Mesodermal cell (in vitro differentiated cells): ENCODE results near the gene EMC1.
"Not testable (repeated sequence)": the region's sequence is repeated elsewhere in the genome, so short reads cannot be mapped to it uniquely, and the experiment has no call there.

ENCODE experiments used
- H3K27ac ChIP-seq: 2 replicates; pipeline ENCODE4 v1.7.0; 2013; ENCODE audit warnings: mild to moderate bottlenecking, low read depth, low read length, moderate library complexity; ENCODE audit not compliant: severe bottlenecking
- H3K36me3 ChIP-seq: 2 replicates; pipeline ENCODE4 v1.7.1; 2013; ENCODE audit warnings: mild to moderate bottlenecking, low read length, moderate library complexity; ENCODE audit not compliant: control insufficient read depth, insufficient read depth
- H3K4me1 ChIP-seq: one replicate; pipeline ENCODE4 v1.7.1; 2013; ENCODE audit warnings: mild to moderate bottlenecking, low read length; ENCODE audit not compliant: insufficient read depth, control insufficient read depth, poor library complexity, severe bottlenecking
- H3K4me3 ChIP-seq: 2 replicates; pipeline ENCODE4 v1.7.0; 2013; ENCODE audit warnings: low read length, control low read depth, mild to moderate bottlenecking; ENCODE audit not compliant: insufficient read depth, poor library complexity, severe bottlenecking; ENCODE audit errors: extremely low read depth
- H3K9me3 ChIP-seq: 2 replicates; pipeline ENCODE4 v1.7.1; 2013; ENCODE audit warnings: mild to moderate bottlenecking, low read length, moderate library complexity; ENCODE audit not compliant: control insufficient read depth
- WGBS, 2 experiments: methylation state at CpG; one replicate each; pipeline ENCODE4 v1.1.5; 2013; ENCODE audit warnings: missing lambda C conversion rate in 2 of 2; ENCODE audit not compliant: insufficient coverage in 2 of 2; 5-methylcytosine and 5-hydroxymethylcytosine counted together

The EMC1 gene

DNA sequence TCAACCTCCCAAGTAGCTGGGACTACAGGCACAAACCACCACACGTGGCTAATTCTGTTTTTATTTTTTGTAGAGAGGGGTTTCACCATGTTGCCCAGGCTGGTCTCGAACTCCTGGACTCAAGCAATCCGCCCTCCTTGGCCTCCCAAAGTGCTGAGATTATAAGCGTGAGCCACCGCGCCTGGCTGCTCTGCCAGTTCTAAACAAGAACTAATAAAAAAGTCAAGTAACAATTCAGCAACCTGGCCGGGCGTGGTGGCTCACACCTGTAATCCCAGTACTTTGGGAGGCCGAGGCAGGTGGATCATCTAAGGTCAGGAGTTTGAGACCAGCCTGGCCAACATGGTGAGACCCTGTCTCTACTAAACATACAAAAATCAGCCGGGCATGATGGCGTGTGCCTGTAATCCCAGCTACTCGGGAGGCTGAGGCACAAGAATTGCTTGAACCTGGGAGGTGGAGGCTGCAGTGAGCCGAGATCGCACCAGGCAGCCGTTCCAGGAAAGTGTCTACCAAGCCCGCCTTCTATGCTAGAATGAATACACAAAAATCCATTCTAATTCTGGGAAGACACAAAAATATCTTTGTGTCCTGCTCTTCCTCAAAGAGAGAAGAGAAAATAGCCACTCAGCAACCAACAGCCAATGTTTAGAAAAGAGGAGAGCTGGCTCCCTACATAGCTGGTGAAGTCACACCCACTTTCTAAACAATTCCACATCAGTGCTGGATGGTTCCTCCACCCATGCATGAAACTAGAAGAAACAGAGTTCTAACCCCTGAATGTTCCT, 19.4 kb downstream of the EMC1 start:
- H3K4me3 ChIP-seq, H3K27ac ChIP-seq, H3K9me3 ChIP-seq, H3K4me1 ChIP-seq: not testable (repeated sequence)
- WGBS, 2 experiments = 96 to 98% methylated on average over 10 to 14 of the region's 16 CpGs
- peaks cover 85% of the 10 kb centered on the region for H3K36me3 ChIP-seq

DNA sequence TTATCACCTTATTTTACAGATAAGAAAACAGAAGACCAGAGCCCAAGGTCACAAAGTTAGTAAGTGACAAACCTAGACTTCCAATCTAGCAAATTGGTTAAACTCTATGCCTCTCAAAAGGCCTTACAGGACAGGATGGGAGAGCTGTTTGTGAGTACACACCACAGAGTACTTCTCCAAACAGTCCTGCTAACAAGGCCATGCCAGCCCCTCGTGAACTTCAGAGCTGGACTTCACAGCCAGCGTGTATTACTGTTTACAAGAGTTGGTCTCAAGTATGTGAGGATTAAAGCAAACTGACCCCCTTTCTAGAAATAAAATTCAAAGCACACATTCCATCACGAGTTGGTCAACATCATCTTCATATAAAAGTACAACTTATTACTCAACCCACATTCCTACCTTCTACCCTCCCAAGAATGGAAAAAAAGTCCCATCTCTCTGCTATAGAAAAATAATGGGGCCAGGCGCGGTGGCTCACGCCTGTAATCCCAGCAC, 21.4 kb downstream of the EMC1 start:
- 89 to 98% methylated on average over 4 to 5 of the region's 6 CpGs for WGBS, 2 experiments

DNA sequence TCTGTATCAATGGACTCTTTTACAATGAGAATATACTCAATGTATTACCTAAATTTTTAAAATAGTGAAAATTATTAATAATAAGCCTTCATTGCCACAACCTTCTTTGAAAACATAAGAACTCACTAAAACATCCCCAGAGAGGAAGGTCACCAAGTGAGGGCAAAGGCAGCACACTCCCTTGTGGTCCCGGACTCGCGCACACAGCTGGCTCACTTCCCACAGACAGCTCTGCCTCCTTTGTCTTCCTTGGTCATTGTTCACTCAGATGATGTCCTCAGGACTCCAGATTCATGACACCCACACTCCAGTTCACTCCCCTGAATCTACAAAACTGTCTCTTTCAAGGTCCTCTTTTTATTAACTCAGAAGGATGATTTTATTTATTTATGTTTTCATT, 22.1 kb downstream of the EMC1 start:
- Histone ChIP-seq H3K9me3 (no peaks in the 10 kb centered on the region), H3K4me1 (no peaks in the 10 kb centered on the region), H3K4me3 (no peak overlapping the region), H3K36me3 (peaks cover 95% of the 10 kb centered on the region), H3K27ac (no peak overlapping the region)
- WGBS, 2 experiments = 80 to 100% methylated on average over 1 to 3 of the region's 3 CpGs

More for the DNA sequence above, 21.4 kb downstream of the EMC1 start:
- peaks cover 94% of the 10 kb centered on the region for H3K36me3 ChIP-seq
- no peak overlapping the region for H3K27ac ChIP-seq
- no peaks in the 10 kb centered on the region for H3K9me3 ChIP-seq
- H3K4me1 ChIP-seq = no peaks in the 10 kb centered on the region
- no peak overlapping the region for H3K4me3 ChIP-seq

DNA sequence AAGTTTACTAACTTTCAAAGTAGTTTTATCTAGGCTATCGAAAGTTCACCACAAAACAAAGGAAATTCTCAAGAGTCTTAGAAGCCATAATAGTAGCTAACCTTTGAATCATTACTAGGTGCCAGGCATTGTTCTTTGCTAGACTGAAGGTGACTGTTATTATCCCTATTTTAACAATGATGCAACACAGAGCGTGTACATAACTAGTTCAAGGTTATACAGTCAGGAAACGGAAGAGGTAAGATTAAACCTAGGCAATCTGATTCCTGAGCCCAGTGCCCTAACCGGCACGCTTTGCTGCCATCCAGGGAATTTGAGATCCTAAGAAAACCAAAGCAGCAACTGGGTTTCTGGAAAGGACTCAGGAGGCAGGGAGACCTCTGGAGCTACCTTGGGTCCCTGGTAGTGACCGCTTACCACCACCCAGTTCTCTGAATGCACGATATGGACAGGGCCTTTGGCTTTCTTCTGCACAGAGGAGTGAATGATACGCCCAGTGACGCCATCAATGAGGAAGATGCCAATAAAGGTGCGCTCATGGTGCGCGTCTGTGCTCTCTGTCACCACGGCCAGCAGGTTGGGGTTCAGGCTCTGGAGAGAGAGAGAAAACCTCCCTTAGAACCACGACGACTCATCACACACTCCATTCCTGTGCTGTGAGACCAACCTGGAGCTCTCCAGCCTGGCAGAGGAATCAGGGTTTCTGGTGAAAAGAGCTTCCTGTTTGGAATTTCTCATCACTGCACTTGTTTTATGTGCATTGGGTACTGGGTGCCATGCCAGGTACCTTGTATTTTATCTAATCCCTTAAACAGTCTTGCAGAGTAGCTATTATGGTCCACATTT, 28.1 kb downstream of the EMC1 start:
- no peak overlapping the region for H3K4me3 ChIP-seq
- H3K27ac ChIP-seq = no peak overlapping the region
- peaks cover 100% of the 10 kb centered on the region for H3K36me3 ChIP-seq
- H3K4me1 ChIP-seq = no peaks in the 10 kb centered on the region
- 89 to 95% methylated on average over 9 to 13 of the region's 15 CpGs for WGBS, 2 experiments
- no peaks in the 10 kb centered on the region for H3K9me3 ChIP-seq

DNA sequence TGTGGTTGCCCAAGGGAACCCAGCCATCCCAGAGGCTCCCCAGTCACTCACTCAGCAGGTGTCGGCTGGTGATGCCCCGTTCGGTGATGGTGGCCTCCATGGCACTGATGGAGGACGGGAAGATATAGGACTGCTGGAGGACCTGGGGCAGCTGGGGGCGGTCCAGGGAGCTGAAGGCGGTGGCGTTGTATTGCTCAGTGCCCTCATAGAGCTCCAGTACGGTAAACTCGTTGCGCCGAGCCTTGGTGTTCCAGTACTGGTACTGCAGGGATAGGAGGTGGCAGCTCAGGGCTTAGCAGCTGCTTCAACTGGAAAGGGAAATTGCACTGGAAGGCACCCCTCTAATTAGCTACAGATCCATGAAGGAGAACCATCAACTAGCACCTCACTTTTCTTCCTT, 28.8 kb downstream of the EMC1 start:
- no peak overlapping the region for H3K4me3 ChIP-seq
- H3K4me1 ChIP-seq = no peaks in the 10 kb centered on the region
- H3K27ac ChIP-seq = no peak overlapping the region
- 93 to 96% methylated on average over 11 of the region's 11 CpGs for WGBS, 2 experiments
- no peaks in the 10 kb centered on the region for H3K9me3 ChIP-seq
- H3K36me3 ChIP-seq = peaks cover 99% of the 10 kb centered on the region

DNA sequence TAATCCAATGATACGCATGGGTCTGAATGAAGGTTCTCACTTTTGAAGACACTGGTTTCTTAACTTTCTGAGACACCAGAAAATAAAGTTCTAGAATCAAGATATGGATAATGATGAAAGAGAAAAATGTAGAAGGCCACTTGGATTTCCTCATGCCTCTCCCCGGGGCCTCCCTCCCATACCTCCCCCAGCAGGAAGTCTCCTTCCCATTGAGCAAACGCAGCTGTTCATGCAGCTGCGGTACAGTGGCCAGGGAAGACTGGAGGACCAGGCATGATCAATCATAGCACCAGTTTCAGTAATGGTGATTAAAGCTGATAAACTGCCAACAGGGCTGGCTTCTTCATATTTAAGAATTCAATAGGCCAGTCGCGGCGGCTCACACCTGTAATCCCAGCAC, 30.3 kb downstream of the EMC1 start:
- WGBS, 2 experiments = 98 to 100% methylated on average over 3 to 4 of the region's 7 CpGs

DNA sequence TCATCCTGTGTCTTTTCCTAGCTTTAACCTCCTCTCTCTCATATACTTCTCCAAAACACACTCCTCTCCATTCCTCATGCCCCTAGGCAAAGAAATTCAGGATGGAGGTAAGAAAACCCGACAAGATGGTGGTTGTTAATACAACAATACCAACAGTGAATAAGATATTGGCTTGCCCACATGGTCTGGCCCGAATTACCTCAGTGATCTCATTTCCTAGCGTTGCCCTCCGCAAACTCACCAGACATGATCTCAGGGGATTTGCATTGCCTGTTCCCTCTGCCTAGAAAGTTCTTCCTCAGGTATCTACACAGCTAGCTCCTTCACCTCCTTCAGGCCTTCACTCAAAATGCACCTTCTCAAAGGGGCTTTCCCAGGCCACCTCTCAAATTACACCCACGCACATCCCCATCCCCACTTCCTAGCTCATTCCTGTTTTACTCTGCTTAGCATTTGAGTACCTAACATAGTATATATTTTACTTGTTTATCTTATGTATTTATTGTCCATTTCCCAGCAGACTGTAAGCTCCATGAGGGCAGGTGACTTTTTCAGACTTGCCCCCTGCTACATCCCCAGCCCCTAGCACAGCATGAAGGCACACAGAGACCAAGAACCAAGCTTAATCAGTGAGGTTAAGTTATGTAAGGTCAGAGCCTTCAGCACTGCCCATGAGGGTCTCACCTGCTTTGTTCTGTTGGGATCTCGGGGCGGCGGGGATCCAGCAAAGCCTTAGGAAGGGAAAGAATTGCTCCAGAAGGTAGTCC, 31.1 kb downstream of the EMC1 start:
- Histone ChIP-seq H3K27ac (no peak overlapping the region), H3K4me1 (no peaks in the 10 kb centered on the region), H3K9me3 (no peaks in the 10 kb centered on the region), H3K4me3 (no peak overlapping the region), H3K36me3 (peaks cover 96% of the 10 kb centered on the region)
- WGBS, 2 experiments = 97 to 98% methylated on average over 6 to 7 of the region's 8 CpGs

More for the DNA sequence above, 30.3 kb downstream of the EMC1 start:
- no peaks in the 10 kb centered on the region for H3K4me1 ChIP-seq
- H3K27ac ChIP-seq = no peak overlapping the region
- H3K4me3 ChIP-seq = no peak overlapping the region
- H3K36me3 ChIP-seq = peaks cover 96% of the 10 kb centered on the region
- H3K9me3 ChIP-seq = no peaks in the 10 kb centered on the region

DNA sequence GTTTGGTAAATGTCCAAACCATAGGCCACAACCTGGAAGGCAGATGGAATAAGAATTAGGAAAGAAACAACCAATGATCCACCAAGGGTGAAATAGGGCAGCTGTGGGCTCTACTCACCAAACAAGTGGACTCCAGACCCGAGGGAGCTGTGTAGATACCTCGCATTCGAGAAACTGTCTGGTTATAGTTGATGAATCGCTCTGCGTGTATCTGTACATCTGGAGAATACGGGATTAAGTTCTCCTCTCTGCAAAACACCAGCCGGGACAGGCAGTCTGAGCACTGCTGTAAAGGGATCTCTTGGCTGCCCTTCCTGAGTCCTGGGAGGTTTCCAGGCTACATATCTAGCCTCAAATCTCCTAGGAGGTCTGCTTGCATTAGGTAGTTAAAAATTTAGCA, 31.9 kb downstream of the EMC1 start:
- Histone ChIP-seq H3K4me1 (no peaks in the 10 kb centered on the region), H3K36me3 (peaks cover 91% of the 10 kb centered on the region), H3K4me3 (no peak overlapping the region), H3K27ac (no peak overlapping the region), H3K9me3 (no peaks in the 10 kb centered on the region)
- 93 to 94% methylated on average over 7 of the region's 7 CpGs for WGBS, 2 experiments

DNA sequence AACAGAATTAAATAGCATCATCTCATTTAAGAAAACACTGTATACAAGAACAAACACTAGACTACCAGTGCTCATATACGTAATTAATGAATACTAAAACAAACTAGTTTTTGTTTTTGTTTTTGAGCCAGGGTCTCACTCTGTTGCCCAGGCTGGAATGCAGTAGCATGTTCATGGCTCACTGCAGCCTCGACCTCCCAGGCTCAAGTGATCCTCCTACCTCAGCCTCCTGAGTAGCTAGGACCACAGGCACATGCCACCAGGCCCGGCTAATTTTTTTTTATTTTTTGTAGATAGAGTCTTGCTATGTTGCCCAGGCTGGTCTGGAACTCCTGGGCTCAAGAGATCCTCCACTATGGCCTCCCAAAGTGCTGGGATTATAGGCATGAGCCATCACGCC, 34.7 kb downstream of the EMC1 start:
- not testable (repeated sequence) for H3K4me3 ChIP-seq, H3K9me3 ChIP-seq, H3K27ac ChIP-seq
- peaks cover 81% of the 10 kb centered on the region for H3K36me3 ChIP-seq
- 93 to 100% methylated on average over 2 of the region's 4 CpGs for WGBS, 2 experiments
- peaks cover 10% of the 10 kb centered on the region for H3K4me1 ChIP-seq

DNA sequence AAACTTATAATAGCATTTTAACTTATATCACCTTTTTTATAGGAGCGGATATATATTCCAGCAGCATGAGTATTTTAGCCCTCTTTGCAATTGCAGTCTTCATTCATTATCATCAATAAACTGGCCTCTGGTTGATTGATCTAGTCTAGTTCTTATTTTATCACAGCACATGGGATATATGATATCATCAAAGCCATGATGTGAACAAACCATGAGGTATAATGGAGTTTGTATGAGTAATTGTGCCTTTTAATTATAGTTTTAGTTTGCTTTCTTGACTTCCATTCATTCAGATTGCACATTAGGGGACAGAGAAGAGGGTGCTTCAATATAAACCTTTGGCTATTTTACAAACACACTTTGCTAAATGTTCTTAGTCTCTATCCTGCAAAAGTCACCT, 37.7 kb downstream of the EMC1 start:
- H3K36me3 ChIP-seq = peaks cover 51% of the 10 kb centered on the region
- WGBS, 2 experiments = 100% methylated on average over 1 of the region's 1 CpG; no CpG with 5 or more reads in 1 of the 2 experiments
- H3K9me3 ChIP-seq = no peaks in the 10 kb centered on the region
- H3K4me3 ChIP-seq = no peak overlapping the region
- H3K27ac ChIP-seq = no peak overlapping the region
- H3K4me1 ChIP-seq = peaks cover 14% of the 10 kb centered on the region
